Measurements from ENCODE around the gene PTGR1. TPM values are rescaled to one million over a fixed set of nuclear protein-coding genes. Genes with fewer than 3 reads are reported as not detected.

Gene PTGR1
- total RNA-seq, 1 experiment from 2014 or later, result 20.9 TPM

DNA sequence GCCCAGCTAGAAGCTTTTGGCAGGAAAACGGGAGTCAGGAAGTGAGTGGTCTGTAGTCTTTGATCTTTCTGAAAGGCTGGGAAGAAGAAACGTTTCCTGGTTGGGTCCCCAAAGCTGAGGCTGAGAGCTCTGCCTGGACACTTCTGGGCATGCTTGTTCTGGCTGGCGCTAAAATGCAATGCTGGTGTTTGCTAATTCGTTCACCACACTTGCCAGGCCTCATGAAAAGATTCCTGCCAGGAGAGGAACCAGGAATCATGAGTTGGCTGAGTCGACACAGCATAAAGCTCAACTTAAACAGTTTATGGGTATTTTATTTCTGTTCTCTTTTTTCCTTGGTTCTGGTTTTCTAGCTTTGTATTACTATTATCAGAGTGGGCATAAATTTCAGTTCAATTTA is 10.7 kb upstream of the PTGR1 start:
- no peak overlapping the region for H3K27ac ChIP-seq (ENCODE audit: low read depth, low read length, poor library complexity, severe bottlenecking)
- H3K4me3 ChIP-seq (ENCODE audit: low read depth, low read length, poor library complexity, severe bottlenecking), result no peak overlapping the region
- no peak for DNase-seq (ENCODE audit: low spot score)
- intact Hi-C loops (cut with micrococcal nuclease; ENCODE audit: unreplicated experiment), result no loop called here
- H3K36me3 ChIP-seq (ENCODE audit: insufficient read depth, low read length, poor library complexity, severe bottlenecking), result no peaks in the 10 kb centered on the region
- CTCF ChIA-PET, result interaction anchor here (0.6 kb wide), 1 partner anchor 1421 kb away, joined by 4 read pairs; no protein-coding TSS in a partner anchor
- TF ChIP-seq EZH2 (IDR thresholded peaks at IDR 0.05; ENCODE audit: borderline replicate concordance, low read depth, low read length, poor library complexity, severe bottlenecking), result no peak
- TF ChIP-seq, protein P1, sequence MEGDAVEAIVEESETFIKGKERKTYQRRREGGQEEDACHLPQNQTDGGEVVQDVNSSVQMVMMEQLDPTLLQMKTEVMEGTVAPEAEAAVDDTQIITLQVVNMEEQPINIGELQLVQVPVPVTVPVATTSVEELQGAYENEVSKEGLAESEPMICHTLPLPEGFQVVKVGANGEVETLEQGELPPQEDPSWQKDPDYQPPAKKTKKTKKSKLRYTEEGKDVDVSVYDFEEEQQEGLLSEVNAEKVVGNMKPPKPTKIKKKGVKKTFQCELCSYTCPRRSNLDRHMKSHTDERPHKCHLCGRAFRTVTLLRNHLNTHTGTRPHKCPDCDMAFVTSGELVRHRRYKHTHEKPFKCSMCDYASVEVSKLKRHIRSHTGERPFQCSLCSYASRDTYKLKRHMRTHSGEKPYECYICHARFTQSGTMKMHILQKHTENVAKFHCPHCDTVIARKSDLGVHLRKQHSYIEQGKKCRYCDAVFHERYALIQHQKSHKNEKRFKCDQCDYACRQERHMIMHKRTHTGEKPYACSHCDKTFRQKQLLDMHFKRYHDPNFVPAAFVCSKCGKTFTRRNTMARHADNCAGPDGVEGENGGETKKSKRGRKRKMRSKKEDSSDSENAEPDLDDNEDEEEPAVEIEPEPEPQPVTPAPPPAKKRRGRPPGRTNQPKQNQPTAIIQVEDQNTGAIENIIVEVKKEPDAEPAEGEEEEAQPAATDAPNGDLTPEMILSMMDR (conservative IDR thresholded peaks at IDR 0.05; ENCODE audit: low read depth, low read length), result no peak
- H3K9me3 ChIP-seq (ENCODE audit: low read depth, low read length, poor library complexity, severe bottlenecking), result no peaks in the 10 kb centered on the region
- POLR2A ChIA-PET (ENCODE audit: low non-redundant PET), result no interaction called here
- peaks cover 16% of the 10 kb centered on the region for H3K27me3 ChIP-seq (replicated peaks; ENCODE audit: insufficient read depth, low read depth, low read length, poor library complexity)
- H3K4me1 ChIP-seq (ENCODE audit: insufficient read depth, low read length, poor library complexity, severe bottlenecking), result no peaks in the 10 kb centered on the region
- BruUV-seq (replicated peaks), result no TSS peak

DNA sequence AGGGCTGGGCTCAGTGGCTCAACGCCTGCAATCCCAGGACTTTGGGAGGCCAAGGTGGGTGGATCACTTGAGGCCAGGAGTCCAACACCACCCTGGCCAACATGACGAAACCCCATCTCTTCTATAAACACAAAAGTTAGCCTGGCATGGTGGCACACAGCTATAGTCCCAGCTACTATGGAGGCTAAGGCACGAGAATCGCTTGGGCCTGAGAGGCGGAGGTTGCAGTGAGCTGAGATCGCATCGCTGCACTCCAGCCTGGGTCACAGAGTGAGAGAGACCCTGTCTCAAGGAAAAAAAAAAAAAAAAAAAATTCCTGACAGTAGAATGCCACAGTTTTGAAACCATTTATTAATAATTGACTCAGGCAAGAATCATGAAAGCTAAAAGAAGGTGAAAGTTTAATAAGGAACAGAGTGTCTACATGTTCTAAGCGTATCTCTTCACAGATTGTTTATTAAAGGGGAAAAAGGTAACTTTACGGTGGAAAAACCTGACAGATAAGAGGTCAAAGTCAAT is 5.7 kb upstream of the PTGR1 start:
- Histone ChIP-seq H3K36me3 (ENCODE audit: insufficient read depth, low read length, poor library complexity, severe bottlenecking) (no peaks in the 10 kb centered on the region), H3K27me3 (replicated peaks; ENCODE audit: insufficient read depth, low read depth, low read length, poor library complexity) (peaks cover 6% of the 10 kb centered on the region), H3K27ac (ENCODE audit: low read depth, low read length, poor library complexity, severe bottlenecking) (no peak overlapping the region), H3K9me3 (ENCODE audit: low read depth, low read length, poor library complexity, severe bottlenecking) (no peaks in the 10 kb centered on the region), H3K4me3 (ENCODE audit: low read depth, low read length, poor library complexity, severe bottlenecking) (no peak overlapping the region), H3K4me1 (ENCODE audit: insufficient read depth, low read length, poor library complexity, severe bottlenecking) (no peaks in the 10 kb centered on the region)
- no peak for DNase-seq (ENCODE audit: low spot score)
- ChIA-PET POLR2A (ENCODE audit: low non-redundant PET) (no interaction called here), CTCF (no interaction called here)
- intact Hi-C loops (cut with micrococcal nuclease; ENCODE audit: unreplicated experiment), result no loop called here
- no TSS peak for BruUV-seq (replicated peaks)
- no peak for TF ChIP-seq EZH2 (IDR thresholded peaks at IDR 0.05; ENCODE audit: borderline replicate concordance, low read depth, low read length, poor library complexity, severe bottlenecking)
- TF ChIP-seq, protein P1 (conservative IDR thresholded peaks at IDR 0.05; ENCODE audit: low read depth, low read length), result no peak

GRCh38 chr9:111604054-111604615 is 4.7 kb upstream of the PTGR1 start:
- CTCF ChIA-PET, result no interaction called here
- Histone ChIP-seq H3K27me3 (replicated peaks; ENCODE audit: insufficient read depth, low read depth, low read length, poor library complexity) (no peaks in the 10 kb centered on the region), H3K27ac (ENCODE audit: low read depth, low read length, poor library complexity, severe bottlenecking) (no peak overlapping the region), H3K36me3 (ENCODE audit: insufficient read depth, low read length, poor library complexity, severe bottlenecking) (no peaks in the 10 kb centered on the region), H3K4me1 (ENCODE audit: insufficient read depth, low read length, poor library complexity, severe bottlenecking) (no peaks in the 10 kb centered on the region), H3K9me3 (ENCODE audit: low read depth, low read length, poor library complexity, severe bottlenecking) (no peaks in the 10 kb centered on the region), H3K4me3 (ENCODE audit: low read depth, low read length, poor library complexity, severe bottlenecking) (no peak overlapping the region)
- intact Hi-C loops (cut with micrococcal nuclease; ENCODE audit: unreplicated experiment), result no loop called here
- TF ChIP-seq, protein P1 (conservative IDR thresholded peaks at IDR 0.05; ENCODE audit: low read depth, low read length), result no peak
- no peak for TF ChIP-seq EZH2 (IDR thresholded peaks at IDR 0.05; ENCODE audit: borderline replicate concordance, low read depth, low read length, poor library complexity, severe bottlenecking)
- no TSS peak for BruUV-seq (replicated peaks)
- DNase-seq (ENCODE audit: low spot score), result no peak
- POLR2A ChIA-PET (ENCODE audit: low non-redundant PET), result no interaction called here

Measured in A673 (cell line).